Nephron progenitor cell (in vitro differentiated cells): ENCODE results near the gene DCTN4.

ENCODE experiments used
- DNase-seq: peaks from one replicate; pipeline ENCODE4 v3.0.0; 2021
- H3K27ac Mint-ChIP-seq: 2 replicates; pipeline ENCODE4 v1.8.0; 2021; ENCODE audit warnings: mild to moderate bottlenecking, moderate library complexity, mixed read lengths
- H3K27me3 Mint-ChIP-seq: 2 replicates; pipeline ENCODE4 v1.8.0; 2021; ENCODE audit warnings: mild to moderate bottlenecking, low read depth, mixed read lengths; ENCODE audit not compliant: poor library complexity
- H3K36me3 Mint-ChIP-seq: 2 replicates; pipeline ENCODE4 v1.8.0; 2021; ENCODE audit warnings: low read depth, mixed read lengths
- H3K4me1 Mint-ChIP-seq: 2 replicates; pipeline ENCODE4 v1.8.0; 2021; ENCODE audit warnings: mixed read lengths
- H3K4me3 Mint-ChIP-seq: 2 replicates; pipeline ENCODE4 v1.8.0; 2021; ENCODE audit warnings: mild to moderate bottlenecking, moderate library complexity, mixed read lengths
- H3K9me3 Mint-ChIP-seq: 2 replicates; pipeline ENCODE4 v1.8.0; 2021; ENCODE audit warnings: mild to moderate bottlenecking, moderate library complexity, mixed read lengths
- CTCF ChIP-seq: fragments of 200-600 bp; sonication (generic); IDR thresholded peaks from 2 replicates; pipeline ENCODE4 v1.5.0; 2021; ENCODE audit warnings: antibody characterized with exemption

Gene DCTN4

GRCh38 chr5:150774145-150774544 is 15.3 kb upstream of the DCTN4 start:
- Mint-ChIP-seq H3K27ac (no peak overlapping the region), H3K4me3 (no peak overlapping the region), H3K27me3 (peaks cover 8% of the 10 kb centered on the region), H3K4me1 (peaks cover 12% of the 10 kb centered on the region), H3K9me3 (no peaks in the 10 kb centered on the region), H3K36me3 (no peaks in the 10 kb centered on the region)
- TF ChIP-seq CTCF, result no peak
- DNase-seq, result no peak

GRCh38 chr5:150771034-150771795 is 12.4 kb upstream of the DCTN4 start:
- Mint-ChIP-seq H3K9me3 (no peaks in the 10 kb centered on the region), H3K4me1 (no peaks in the 10 kb centered on the region), H3K36me3 (no peaks in the 10 kb centered on the region), H3K4me3 (no peak overlapping the region), H3K27ac (no peak overlapping the region), H3K27me3 (peaks cover 16% of the 10 kb centered on the region)
- no peak for TF ChIP-seq CTCF
- no peak for DNase-seq

GRCh38 chr5:150766251-150766650 is 7.4 kb upstream of the DCTN4 start:
- no peaks in the 10 kb centered on the region for H3K9me3 Mint-ChIP-seq

GRCh38 chr5:150765799-150766169 is 7.0 kb upstream of the DCTN4 start:
- H3K27me3 Mint-ChIP-seq, result peaks cover 20% of the 10 kb centered on the region
- H3K27ac Mint-ChIP-seq, result no peak overlapping the region
- DNase-seq, result no peak
- peaks cover 19% of the 10 kb centered on the region for H3K4me1 Mint-ChIP-seq
- no peak for TF ChIP-seq CTCF
- H3K9me3 Mint-ChIP-seq, result no peaks in the 10 kb centered on the region
- H3K4me3 Mint-ChIP-seq, result no peak overlapping the region
- no peaks in the 10 kb centered on the region for H3K36me3 Mint-ChIP-seq

More at GRCh38 chr5:150766251-150766650, 7.4 kb upstream of the DCTN4 start:
- DNase-seq, result no peak
- Mint-ChIP-seq H3K4me1 (peaks cover 19% of the 10 kb centered on the region), H3K4me3 (no peak overlapping the region), H3K36me3 (no peaks in the 10 kb centered on the region), H3K27ac (no peak overlapping the region), H3K27me3 (peaks cover 22% of the 10 kb centered on the region)
- no peak for TF ChIP-seq CTCF

GRCh38 chr5:150765011-150765798 is 6.4 kb upstream of the DCTN4 start:
- Mint-ChIP-seq H3K4me3 (no peak overlapping the region), H3K27ac (no peak overlapping the region), H3K27me3 (peaks cover 14% of the 10 kb centered on the region), H3K4me1 (peaks cover 19% of the 10 kb centered on the region), H3K36me3 (no peaks in the 10 kb centered on the region), H3K9me3 (peaks cover 3% of the 10 kb centered on the region)
- no peak for TF ChIP-seq CTCF
- DNase-seq, result no peak
